Measurements from ENCODE around the gene TRPM2. TPM values are rescaled to one million over a fixed set of nuclear protein-coding genes. Genes with fewer than 3 reads are reported as not detected.

Gene TRPM2
- total and polyA plus RNA-seq, 10 of the 15 experiments (the other 5 are each of a cell fraction or from before 2014, with no cell fraction given), result 0.03 to 9.1 (median 2.6) TPM

DNA sequence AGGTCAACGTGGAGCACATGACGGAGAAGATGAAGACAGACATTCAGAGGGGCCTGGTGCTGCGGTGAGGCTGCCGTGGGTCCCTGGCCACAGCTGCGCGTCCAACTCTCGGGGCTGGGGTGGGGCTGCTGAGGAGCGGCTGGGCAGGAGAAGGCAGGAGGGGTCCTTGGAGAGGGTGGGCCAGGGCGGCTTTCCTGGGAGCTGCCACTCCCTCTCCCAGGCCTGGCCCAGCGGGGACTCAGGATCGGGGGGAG lies 28.6 kb upstream of the TRPM2 start:
- ChIA-PET SMC1A (ENCODE audit: uncharacterized antibody, unreplicated experiment) (no interaction called here), RAD21 (ENCODE audit: unreplicated experiment) (no interaction called here), CTCF (no interaction called here), POLR2A (no interaction called here)
- Histone ChIP-seq H3K27me3 (replicated peaks in 1 of 2; ENCODE audit: control insufficient read depth in 2 of 2, insufficient read depth in 2 of 2, low read length in 1 of 2) (no peaks in the 10 kb centered on the region), H3K4me2 (ENCODE audit: control insufficient read depth, insufficient read depth) (no peak overlapping the region), H3K9me3 (replicated peaks; ENCODE audit: control insufficient read depth, insufficient read depth, low read length) (no peaks in the 10 kb centered on the region), H3K9ac (ENCODE audit: control insufficient read depth, insufficient read depth, low read length) (no peak overlapping the region), H3K4me1 (ENCODE audit: control insufficient read depth, insufficient read depth, low read length) (no peaks in the 10 kb centered on the region), H3K27ac (ENCODE audit: control insufficient read depth, insufficient read depth) (no peak overlapping the region), H3K36me3 (ENCODE audit: control insufficient read depth in 2 of 2, insufficient read depth in 2 of 2, low read length in 1 of 2) (peaks cover 2 to 22% of the 10 kb centered on the region in 2 experiments; a peak in 3 of 4 replicates), H3K79me2 (ENCODE audit: control insufficient read depth, insufficient read depth, low read length) (no peaks in the 10 kb centered on the region), H4K20me1 (ENCODE audit: control insufficient read depth, insufficient read depth) (no peaks in the 10 kb centered on the region), H3K4me3 (no peak overlapping the region), H2AFZ (ENCODE audit: control insufficient read depth, low read depth, low read length) (no peak overlapping the region)
- ATAC-seq (no peak), FAIRE-seq (no peak), DNase-seq (ENCODE audit: low read depth, low spot score) (no peak)
- BruUV-seq (replicated peaks), result no TSS peak
- in situ Hi-C loops (cut with MboI) (no loop called here), intact Hi-C loops (cut with micrococcal nuclease; ENCODE audit: unreplicated experiment) (no loop called here)
- 100% methylated on average over 9 of the region's 11 CpGs for WGBS (ENCODE audit: insufficient coverage, insufficient replicate concordance, low lambda C conversion rate, missing lambda C conversion rate)
- TF ChIP-seq POLR2AphosphoS2 (IDR thresholded peaks at IDR 0.05; ENCODE audit: low read depth, low read length) (0 out of 2 replicates have a peak, but pooled peaks have one; percentile 10), CTCF (IDR thresholded peaks at IDR 0.05 in 2 of 3, conservative IDR thresholded peaks at IDR 0.05 in 1 of 3; ENCODE audit: control insufficient read depth in 2 of 3, extremely low read depth in 1 of 3, insufficient read depth in 1 of 3, low read depth in 3 of 3, low read length in 3 of 3) (no peak), IKZF2 (IDR thresholded peaks at IDR 0.05) (no peak)

- Histone ChIP-seq H3K4me2 (ENCODE audit: control insufficient read depth, insufficient read depth) (no peak overlapping the region), H3K9me3 (replicated peaks; ENCODE audit: control insufficient read depth, insufficient read depth, low read length) (no peaks in the 10 kb centered on the region), H3K27me3 (replicated peaks in 1 of 2; ENCODE audit: control insufficient read depth in 2 of 2, insufficient read depth in 2 of 2, low read length in 1 of 2) (no peaks in the 10 kb centered on the region), H4K20me1 (ENCODE audit: control insufficient read depth, insufficient read depth) (no peaks in the 10 kb centered on the region), H3K27ac (ENCODE audit: control insufficient read depth, insufficient read depth) (no peak overlapping the region), H3K79me2 (ENCODE audit: control insufficient read depth, insufficient read depth, low read length) (no peaks in the 10 kb centered on the region), H3K9ac (ENCODE audit: control insufficient read depth, insufficient read depth, low read length) (no peak overlapping the region), H2AFZ (ENCODE audit: control insufficient read depth, low read depth, low read length) (no peak overlapping the region), H3K36me3 (ENCODE audit: control insufficient read depth in 2 of 2, insufficient read depth in 2 of 2, low read length in 1 of 2) (peaks cover 2 to 22% of the 10 kb centered on the region in 2 experiments; a peak in 3 of 4 replicates), H3K4me1 (ENCODE audit: control insufficient read depth, insufficient read depth, low read length) (no peaks in the 10 kb centered on the region), H3K4me3 (no peak overlapping the region)
- ChIA-PET SMC1A (ENCODE audit: uncharacterized antibody, unreplicated experiment) (no interaction called here), RAD21 (ENCODE audit: unreplicated experiment) (no interaction called here), CTCF (no interaction called here), POLR2A (no interaction called here)
- 91% methylated on average over 44 of the region's 44 CpGs for WGBS (ENCODE audit: insufficient coverage, insufficient replicate concordance, low lambda C conversion rate, missing lambda C conversion rate)
- no peak for DNase-seq (ENCODE audit: low read depth, low spot score)
- intact Hi-C loops (cut with micrococcal nuclease; ENCODE audit: unreplicated experiment) (no loop called here), in situ Hi-C loops (cut with MboI) (no loop called here)
- no peak for ATAC-seq
- BruUV-seq (replicated peaks), result TSS peak; percentile 68
- no peak for FAIRE-seq
- no peak for TF ChIP-seq E2F4 (IDR thresholded peaks at IDR 0.05; ENCODE audit: low read depth, low read length)
- TF ChIP-seq CEBPZ (IDR thresholded peaks at IDR 0.05; ENCODE audit: low read depth, low read length), result no peak
- no peak for TF ChIP-seq IKZF1 (conservative IDR thresholded peaks at IDR 0.05)
Observed at GRCh38 chr21:44325386-44326271, 27.8 kb upstream of the TRPM2 start.
